Femur (tissue), 1 donor: Measurements from ENCODE around the gene MGP.

Experiments used
- DNase-seq: peaks from one replicate; pipeline ENCODE4 v3.0.0-alpha.2; 2017

MGP gene

DNA sequence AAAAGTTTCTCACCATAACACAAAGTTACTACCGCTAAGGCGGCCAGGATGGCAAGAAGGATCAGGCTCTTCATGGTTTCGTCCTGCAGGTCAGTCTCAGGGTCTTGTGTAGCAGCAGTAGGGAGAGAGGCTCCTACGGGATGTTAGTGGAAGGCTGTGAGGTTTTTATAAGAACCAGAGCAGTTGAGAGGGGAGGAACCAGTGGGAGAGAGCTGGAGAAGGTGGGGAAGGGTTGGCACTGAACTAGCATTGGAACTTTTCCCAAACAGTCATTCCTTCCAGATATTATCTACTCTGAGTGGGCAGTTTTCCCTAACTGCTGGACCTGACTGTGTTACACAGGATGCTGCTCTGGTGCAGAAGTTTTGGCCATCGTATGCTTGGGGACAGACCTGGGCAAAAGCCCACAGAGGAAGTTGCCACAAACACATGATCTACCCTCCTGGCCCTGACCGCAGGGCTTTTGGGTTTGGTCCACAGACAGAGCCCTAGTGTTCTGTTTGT is at the start of gene MGP:
Gene MGP, minus strand, starts transcription at position 137 of the 504 bp plus-strand sequence. Its CDS starts 63 bp downstream, at position 74.
- peak; percentile 85 for DNase-seq

GRCh38 chr12:14935031-14935430 is 49.4 kb upstream of the MGP start:
- no peak for DNase-seq

DNA sequence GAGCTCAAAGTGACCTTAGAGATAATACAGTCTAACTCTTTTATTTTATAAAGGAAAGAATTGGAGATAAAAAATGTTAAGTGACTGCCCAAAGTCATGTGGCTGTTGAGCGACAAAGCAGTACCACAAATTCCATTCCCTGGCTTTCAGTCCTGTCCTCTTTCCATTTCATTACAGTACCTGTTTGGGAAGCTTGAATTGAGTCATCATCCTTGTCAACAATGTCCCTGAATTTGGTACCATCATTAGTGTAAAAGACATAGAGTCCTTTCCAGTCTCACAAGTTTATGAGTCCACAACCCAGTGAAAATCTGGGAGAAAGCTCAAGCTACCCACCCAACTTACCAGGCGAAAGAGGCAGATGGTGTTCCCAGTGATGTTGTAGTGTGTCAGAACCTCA is 48.9 kb upstream of the MGP start:
- no peak for DNase-seq

- no peak for DNase-seq
These were observed 46.3 kb upstream of the MGP start for GRCh38 chr12:14931791-14932560.

- DNase-seq = no peak
These were observed 45.7 kb upstream of the MGP start for GRCh38 chr12:14931359-14931758.

DNA sequence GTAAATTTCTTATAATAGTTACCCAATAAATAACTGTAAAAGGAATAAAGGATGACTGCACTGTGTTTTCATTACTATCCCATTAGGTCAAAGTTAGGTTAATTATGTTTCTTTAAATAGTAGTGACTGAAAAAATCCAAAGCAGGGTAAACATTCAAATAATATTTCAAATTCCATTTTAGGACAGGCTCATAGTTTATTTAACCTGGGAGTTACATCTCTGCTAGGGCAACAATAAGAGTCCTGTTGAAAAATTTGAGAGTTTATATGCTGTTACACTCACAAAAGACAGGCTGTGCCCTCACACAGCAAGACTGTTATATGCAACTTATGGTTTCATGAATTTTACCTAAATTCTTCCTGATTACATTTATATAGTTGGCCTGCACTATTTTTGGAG is 44.6 kb upstream of the MGP start:
- no peak for DNase-seq

- DNase-seq = peak; percentile 56
These were observed 43.3 kb upstream of the MGP start for GRCh38 chr12:14928931-14929330.

DNA sequence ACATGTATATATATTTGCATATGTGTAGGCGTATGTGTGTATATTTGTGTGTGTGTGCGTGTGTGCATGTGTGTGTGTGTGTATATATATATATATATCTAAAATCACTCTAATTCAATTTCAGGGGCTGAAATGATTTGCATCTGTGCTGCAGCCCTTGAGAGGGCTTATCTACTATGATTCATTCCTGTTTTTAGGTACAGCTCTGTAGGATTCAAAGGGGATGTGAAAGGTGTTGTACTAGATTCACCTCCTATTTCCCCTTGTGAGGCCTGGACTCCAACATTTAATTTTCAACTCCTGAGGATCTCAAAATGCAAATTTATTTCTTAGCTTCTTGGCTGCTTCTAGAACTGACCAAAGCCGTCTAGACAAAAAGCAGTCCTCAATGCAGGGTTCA is 41.6 kb upstream of the MGP start:
- no peak for DNase-seq

DNA sequence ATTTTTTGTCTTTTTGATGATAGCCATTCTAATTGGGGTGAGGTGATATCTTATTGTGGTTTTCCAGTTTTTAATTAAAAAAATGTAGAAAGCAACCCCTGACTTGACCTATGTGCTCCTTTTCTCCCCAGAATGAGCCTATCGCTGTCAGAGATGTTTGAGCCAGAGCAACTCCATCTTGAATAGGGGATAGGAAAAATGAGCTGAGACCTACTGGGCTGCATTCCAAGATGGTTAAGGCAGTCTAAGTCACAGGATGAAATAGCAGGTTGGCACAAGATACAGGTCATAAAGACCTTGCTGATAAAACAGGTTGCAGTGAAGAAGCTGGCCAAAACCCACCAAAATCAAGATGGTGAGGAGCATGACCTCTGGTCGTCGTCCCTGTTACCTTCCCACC is 38.9 kb upstream of the MGP start:
- no peak for DNase-seq

- DNase-seq = no peak
These were observed 38.3 kb upstream of the MGP start for GRCh38 chr12:14923944-14924343.

- DNase-seq = no peak
These were observed 35.6 kb upstream of the MGP start for GRCh38 chr12:14921218-14921617.

DNA sequence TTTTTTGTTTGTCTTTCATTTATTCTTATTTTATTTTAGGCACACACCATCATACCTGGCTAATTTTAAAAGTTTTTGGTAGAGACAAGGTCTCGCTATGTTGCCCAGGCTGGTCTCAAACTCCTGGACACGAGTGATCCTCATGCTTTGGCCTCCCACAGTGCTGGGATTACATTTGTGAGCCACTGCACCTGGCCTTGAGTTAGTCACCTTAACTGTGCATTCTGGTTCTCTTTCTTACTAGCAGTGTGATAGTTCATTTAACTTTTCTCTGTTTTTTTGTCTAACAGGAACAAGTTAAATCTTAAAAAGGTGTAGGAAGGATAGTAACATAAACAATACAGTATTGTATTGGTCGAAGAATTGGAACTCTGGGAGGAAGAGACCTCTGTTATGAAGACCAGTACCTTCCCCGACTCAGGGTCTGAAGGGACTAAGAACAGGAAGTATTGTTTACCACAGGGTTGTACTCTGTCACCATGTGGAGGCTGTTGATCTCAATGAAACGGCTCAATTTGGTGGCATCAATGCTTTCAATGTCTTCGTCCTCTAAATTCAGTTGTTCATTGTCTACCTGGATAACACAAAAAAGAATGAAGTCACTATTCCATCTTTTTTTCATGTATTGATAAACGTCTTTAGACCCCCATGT is 34.9 kb upstream of the MGP start:
- no peak for DNase-seq

DNA sequence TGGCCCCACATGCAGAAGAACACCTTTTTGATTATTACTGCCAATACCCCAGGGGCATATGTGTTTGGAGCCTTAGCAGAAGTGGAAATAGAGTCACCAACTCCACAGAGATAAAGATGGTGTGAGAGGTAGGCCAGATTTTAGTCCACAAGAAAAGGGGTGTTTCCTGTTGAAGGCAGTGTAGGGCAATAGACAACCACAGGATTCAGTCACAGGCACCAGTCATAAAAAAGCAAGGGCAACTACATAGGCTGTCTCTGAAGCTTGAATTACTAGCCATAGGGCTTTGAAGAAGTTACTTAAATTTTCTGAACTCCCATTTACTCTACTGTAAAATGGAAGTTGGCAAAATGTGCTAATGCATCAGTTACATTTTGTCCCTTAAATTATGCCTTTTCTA is 33.8 kb upstream of the MGP start:
- DNase-seq = no peak

GRCh38 chr12:14915736-14916135 is 30.1 kb upstream of the MGP start:
- no peak for DNase-seq

DNA sequence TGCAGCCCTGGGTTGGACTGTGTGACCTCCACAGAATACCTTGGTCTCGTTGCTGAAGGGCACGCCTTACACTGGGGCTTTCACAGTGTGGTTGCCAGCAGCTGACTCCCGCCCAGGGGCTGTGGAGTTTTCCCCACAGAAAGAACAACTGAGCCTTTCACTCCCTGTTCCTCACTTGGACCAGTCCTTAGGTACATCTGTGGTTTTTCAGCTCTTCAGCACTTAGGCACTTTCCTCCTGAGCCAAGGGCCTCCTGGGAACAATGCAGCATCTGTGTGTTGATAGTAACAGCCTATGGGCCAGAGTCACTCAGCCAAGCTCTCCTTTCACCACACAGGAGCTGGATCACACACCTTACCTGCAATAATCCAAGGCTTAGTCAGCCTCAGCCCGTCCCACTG is 27.7 kb upstream of the MGP start:
- peak; percentile 63 for DNase-seq

DNA sequence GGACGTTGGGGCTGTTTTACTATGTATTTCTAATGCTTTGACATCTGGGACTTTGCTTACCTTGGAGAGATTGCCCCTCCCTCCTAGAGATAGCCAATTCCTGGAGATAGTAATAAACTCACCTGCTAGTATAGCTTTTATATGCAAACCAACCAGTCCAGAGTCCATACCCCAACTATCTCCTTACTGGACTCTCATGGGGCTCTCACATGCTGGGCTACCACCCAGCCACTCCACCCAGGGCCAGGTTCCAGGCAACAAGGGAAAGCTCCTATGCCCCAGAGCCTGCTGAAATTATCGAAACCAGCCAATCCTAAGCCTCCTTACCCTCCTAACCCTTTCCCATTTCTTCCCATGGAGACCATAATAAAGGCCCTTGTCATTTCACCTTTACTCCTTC is 25.5 kb upstream of the MGP start:
- no peak for DNase-seq

- no peak for DNase-seq
These were observed 24.6 kb upstream of the MGP start for GRCh38 chr12:14910090-14910915.

DNA sequence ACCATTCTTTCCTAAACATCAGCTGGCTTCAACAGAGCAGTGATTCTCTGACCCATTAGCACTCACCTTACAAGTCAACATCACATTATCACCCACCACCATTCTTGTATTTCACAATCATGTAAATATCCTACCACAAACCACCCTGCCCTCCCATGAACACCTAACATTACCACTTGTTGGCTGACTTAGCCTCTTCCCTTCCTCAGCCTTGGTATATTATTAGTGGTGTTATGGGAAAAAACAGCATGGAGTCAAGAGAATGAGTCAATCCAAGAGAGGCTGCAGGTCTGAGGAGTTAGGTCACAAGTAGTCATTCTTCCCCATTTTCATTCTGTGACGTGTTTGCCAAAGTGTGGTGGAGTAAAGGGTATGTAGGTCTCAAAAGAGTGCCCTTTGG is 22.3 kb upstream of the MGP start:
- DNase-seq = no peak

- no peak for DNase-seq
These were observed 20.5 kb upstream of the MGP start for GRCh38 chr12:14906114-14906513.

- DNase-seq = no peak
These were observed 19.8 kb upstream of the MGP start for GRCh38 chr12:14905269-14906004.

GRCh38 chr12:14904854-14905253 is 19.2 kb upstream of the MGP start:
- no peak for DNase-seq

GRCh38 chr12:14903386-14904098 is 17.9 kb upstream of the MGP start:
- no peak for DNase-seq
